Measurements from ENCODE around the gene CCDC192.

DNA sequence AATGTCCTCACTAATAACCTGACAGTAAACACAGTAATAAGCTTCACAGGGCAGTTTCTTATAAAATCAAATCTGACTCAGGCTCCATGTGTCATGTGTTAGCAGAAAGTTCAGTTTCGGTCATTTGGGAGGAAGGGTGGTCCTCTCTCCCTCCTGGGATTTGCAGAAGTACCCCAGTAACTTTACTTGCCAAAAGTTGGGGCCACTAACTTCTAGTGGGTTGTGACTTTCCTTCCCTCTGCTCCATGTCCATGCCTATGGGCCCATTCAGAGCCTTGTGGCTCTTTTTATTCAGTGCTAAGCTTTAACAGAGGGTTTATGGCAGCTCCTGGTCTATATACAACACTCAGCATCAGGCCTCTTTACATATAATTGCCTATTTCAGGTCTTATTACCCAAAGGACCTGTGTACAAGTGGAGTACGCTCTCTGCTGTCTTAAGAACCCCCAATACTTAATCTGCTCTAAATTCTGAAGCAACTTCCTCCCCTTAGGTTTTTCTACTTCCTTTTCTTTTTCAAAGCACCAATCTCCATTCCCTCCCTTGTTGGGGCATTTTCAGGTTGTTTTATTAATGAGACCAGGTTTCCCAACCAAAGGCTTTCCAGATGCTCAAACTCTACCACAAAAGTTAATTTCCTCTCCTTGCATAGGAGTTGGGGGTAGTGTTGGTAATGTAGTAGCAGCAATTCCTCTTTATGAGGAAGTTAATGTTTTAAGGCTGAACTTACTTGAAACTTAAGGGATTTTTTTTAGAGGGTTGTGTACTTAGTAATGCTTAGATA lies 107.7 kb downstream of the CCDC192 start:
- TF ChIP-seq, protein P1, sequence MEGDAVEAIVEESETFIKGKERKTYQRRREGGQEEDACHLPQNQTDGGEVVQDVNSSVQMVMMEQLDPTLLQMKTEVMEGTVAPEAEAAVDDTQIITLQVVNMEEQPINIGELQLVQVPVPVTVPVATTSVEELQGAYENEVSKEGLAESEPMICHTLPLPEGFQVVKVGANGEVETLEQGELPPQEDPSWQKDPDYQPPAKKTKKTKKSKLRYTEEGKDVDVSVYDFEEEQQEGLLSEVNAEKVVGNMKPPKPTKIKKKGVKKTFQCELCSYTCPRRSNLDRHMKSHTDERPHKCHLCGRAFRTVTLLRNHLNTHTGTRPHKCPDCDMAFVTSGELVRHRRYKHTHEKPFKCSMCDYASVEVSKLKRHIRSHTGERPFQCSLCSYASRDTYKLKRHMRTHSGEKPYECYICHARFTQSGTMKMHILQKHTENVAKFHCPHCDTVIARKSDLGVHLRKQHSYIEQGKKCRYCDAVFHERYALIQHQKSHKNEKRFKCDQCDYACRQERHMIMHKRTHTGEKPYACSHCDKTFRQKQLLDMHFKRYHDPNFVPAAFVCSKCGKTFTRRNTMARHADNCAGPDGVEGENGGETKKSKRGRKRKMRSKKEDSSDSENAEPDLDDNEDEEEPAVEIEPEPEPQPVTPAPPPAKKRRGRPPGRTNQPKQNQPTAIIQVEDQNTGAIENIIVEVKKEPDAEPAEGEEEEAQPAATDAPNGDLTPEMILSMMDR (IDR thresholded peaks at IDR 0.05; ENCODE audit: extremely low read depth in 1 of 2, insufficient read depth in 1 of 2, low read depth in 1 of 2, low read length in 2 of 2), result no peak
- no peak for TF ChIP-seq POLR2A (IDR thresholded peaks at IDR 0.05; ENCODE audit: low read depth, low read length)
- no peak for TF ChIP-seq JUN (IDR thresholded peaks at IDR 0.05; ENCODE audit: borderline replicate concordance, insufficient read depth, insufficient read length, low read depth)
- no peak for TF ChIP-seq MAX (IDR thresholded peaks at IDR 0.05; ENCODE audit: insufficient read depth, insufficient read length)
- no peak for TF ChIP-seq POLR2AphosphoS5 (IDR thresholded peaks at IDR 0.05; ENCODE audit: insufficient read depth, low read depth, low read length)
- no peak for TF ChIP-seq EZH2 (IDR thresholded peaks at IDR 0.05; ENCODE audit: borderline replicate concordance, low read depth, low read length, severe bottlenecking)
- no peak for TF ChIP-seq MYC (IDR thresholded peaks at IDR 0.05; ENCODE audit: low read depth, low read length)
- no peak for TF ChIP-seq GATA2 (IDR thresholded peaks at IDR 0.05; ENCODE audit: insufficient read depth, insufficient read length, low read depth, low read length)
- no peak for TF ChIP-seq FOS (IDR thresholded peaks at IDR 0.05; ENCODE audit: borderline replicate concordance, insufficient read depth, low read length)

Measured in endothelial cell of umbilical vein (primary cell).